ENCODE results near the gene SSBP4. TPM values are rescaled to one million over a fixed set of nuclear protein-coding genes. Genes with fewer than 3 reads are reported as not detected.

The SSBP4 gene
- total and polyA plus RNA-seq, 9 of the 15 experiments (the other 6 are each of a cell fraction or from before 2014, with no cell fraction given) = 1.1 to 189 (median 39.0) TPM

- no peak for TF ChIP-seq ZNF764 (CRISPR knock-in tag; IDR thresholded peaks at IDR 0.05; ENCODE audit: low read depth)
- TF ChIP-seq ESRRA (IDR thresholded peaks at IDR 0.05; ENCODE audit: borderline replicate concordance, low read depth) = peak; percentile 74
Observed at GRCh38 chr19:18391509-18392075, 27.6 kb upstream of the SSBP4 start (continued).

- no peak overlapping the region for H3K4me2 ChIP-seq (ENCODE audit: insufficient read depth, low read length)
- peak; percentile 95 for TF ChIP-seq KDM1A (IDR thresholded peaks at IDR 0.05)
- peak; percentile 74 for TF ChIP-seq SMARCA4 (IDR thresholded peaks at IDR 0.05)
- peak; percentile 51; the same call in 1 of the 2 replicates for TF ChIP-seq ATF7 (IDR thresholded peaks at IDR 0.05)
- TF ChIP-seq RUNX1 (IDR thresholded peaks at IDR 0.05; ENCODE audit: low read depth) = peak; percentile 65; the same call in 1 of the 2 replicates
- 0 out of 2 replicates have a peak, but pooled peaks have one; percentile 13 for TF ChIP-seq ZNF384 (IDR thresholded peaks at IDR 0.05; ENCODE audit: low read depth, low read length)
- peak; percentile 94 for TF ChIP-seq FOSL1 (tag; conservative IDR thresholded peaks at IDR 0.05)
- TF ChIP-seq SOX6 (IDR thresholded peaks at IDR 0.05) = peak; percentile 28; the same call in 1 of the 2 replicates
- 0 out of 2 replicates have a peak, but pooled peaks have one; percentile 20 for TF ChIP-seq MTA1 (IDR thresholded peaks at IDR 0.05; ENCODE audit: borderline replicate concordance)
- peak; percentile 66 for TF ChIP-seq CBFA2T3 (IDR thresholded peaks at IDR 0.05)
- 0 out of 2 replicates have a peak, but pooled peaks have one; percentile 20 for TF ChIP-seq CBFA2T2 (conservative IDR thresholded peaks at IDR 0.05)
- no peak for TF ChIP-seq FOXK1 (CRISPR knock-in tag; IDR thresholded peaks at IDR 0.05; ENCODE audit: borderline replicate concordance)
- peak; percentile 92 for TF ChIP-seq ATF3 (IDR thresholded peaks at IDR 0.05)
- TF ChIP-seq ATF3 (CRISPR knock-in tag; conservative IDR thresholded peaks at IDR 0.05) = no peak; the same call in 1 of the 2 replicates
- no peak for TF ChIP-seq MAZ (CRISPR knock-in tag; conservative IDR thresholded peaks at IDR 0.05 in 1 of 2, IDR thresholded peaks at IDR 0.05 in 1 of 2)
- TF ChIP-seq MYC (IDR thresholded peaks at IDR 0.05; ENCODE audit: low read depth, low read length) = 0 out of 2 replicates have a peak, but pooled peaks have one; percentile 13
- no peak for TF ChIP-seq MYC (CRISPR knock-in tag; IDR thresholded peaks at IDR 0.05; ENCODE audit: borderline replicate concordance, low read depth)
- no peak for TF ChIP-seq PREB (CRISPR knock-in tag; IDR thresholded peaks at IDR 0.05)
- peak; percentile 49 for TF ChIP-seq TCF3 (CRISPR knock-in tag; IDR thresholded peaks at IDR 0.05)
- TF ChIP-seq CTBP1 (IDR thresholded peaks at IDR 0.05; ENCODE audit: borderline replicate concordance) = peak; percentile 18; the same call in 1 of the 2 replicates
- TF ChIP-seq DPF2 (IDR thresholded peaks at IDR 0.05) = peak; percentile 81
- TF ChIP-seq FOS (IDR thresholded peaks at IDR 0.05; ENCODE audit: extremely low read depth, insufficient read length) = peak; percentile 32
Observed at GRCh38 chr19:18392417-18392816, 26.8 kb upstream of the SSBP4 start.

More at GRCh38 chr19:18392417-18392816, 26.8 kb upstream of the SSBP4 start:
- 4% methylated on average over 11 of the region's 11 CpGs for WGBS (ENCODE audit: insufficient coverage, low coverage, missing lambda C conversion rate)
- FAIRE-seq = peak; percentile 69
- H3K27ac ChIP-seq (ENCODE audit: extremely low read depth, low read depth, low read length) = no peak overlapping the region
- H3K36me3 ChIP-seq (ENCODE audit: control insufficient read depth, insufficient read depth, low read length) = peaks cover 25% of the 10 kb centered on the region; the same call in 2 of the 3 replicates
- in situ Hi-C loops (cut with MboI) = no loop called here
- ChIA-PET CTCF (ENCODE audit: low intra/inter-chr PET ratio) (no interaction called here), POLR2A (interaction anchor here (0.6 to 8.1 kb wide), 5 partner anchors 8 to 332 kb away, joined by 3 to 244 read pairs (median 3); partner anchors contain the start of gene SSBP4)
- DNase-seq (ENCODE audit: extremely low read depth in 1 of 4, low spot score in 3 of 4) = peak in 3 of 4 experiments; percentile 62 to 65 (median 65)
- BruUV-seq (replicated peaks) = no TSS peak
- H3K9me1 ChIP-seq (ENCODE audit: control insufficient read depth, insufficient read depth, low read length) = no peaks in the 10 kb centered on the region
- no peaks in the 10 kb centered on the region for H3K27me3 ChIP-seq (ENCODE audit: control insufficient read depth in 2 of 2, insufficient read depth in 2 of 2, low read length in 2 of 2)
- ATAC-seq = no peak
- H3K4me3 ChIP-seq = no peak overlapping the region
- H3K79me2 ChIP-seq (ENCODE audit: control insufficient read depth, insufficient read depth, low read length) = peaks cover 18% of the 10 kb centered on the region
- peaks cover 7 to 38% of the 10 kb centered on the region in 2 experiments for H3K4me1 ChIP-seq (replicated peaks in 1 of 2; ENCODE audit: control insufficient read depth in 2 of 2, insufficient read depth in 2 of 2, low read length in 2 of 2)
- H2AFZ ChIP-seq (ENCODE audit: low read depth, low read length) = no peak overlapping the region
- H4K20me1 ChIP-seq (replicated peaks; ENCODE audit: control insufficient read depth, insufficient read depth, low read length) = peaks cover 13% of the 10 kb centered on the region
- intact Hi-C loops (cut with micrococcal nuclease) = no loop called here
- no peak overlapping the region for H3K9ac ChIP-seq (ENCODE audit: insufficient read depth in 1 of 2, low read depth in 2 of 2, low read length in 2 of 2)
- no peaks in the 10 kb centered on the region for H3K9me3 ChIP-seq (replicated peaks; ENCODE audit: control insufficient read depth, insufficient read depth, low read depth, low read length)

Measured in K562 (cell line).